Thymus (tissue), 11 donors: ENCODE measurements around the gene ST6GALNAC4. TPM values are rescaled to one million over a fixed set of nuclear protein-coding genes. Genes with fewer than 3 reads are reported as not detected.

ENCODE experiments used
- DNase-seq, 9 donors: peaks; one replicate each; pipeline ENCODE4 v3.0.0-alpha.2; 2013; ENCODE audit warnings: low spot score in 9 of 9, low read depth in 6 of 9, missing footprints in 1 of 9
- H3K27ac ChIP-seq, 2 donors: one replicate each; pipeline ENCODE4 v1.5.1; 2013; ENCODE audit warnings: control low read depth in 1 of 2, low read depth in 1 of 2, low read length in 1 of 2, mild to moderate bottlenecking in 1 of 2, moderate library complexity in 1 of 2
- H3K27me3 ChIP-seq, 2 donors: one replicate each; pipeline ENCODE4 v1.5.1; 2013; ENCODE audit warnings: low read length in 1 of 2; ENCODE audit not compliant: control insufficient read depth in 2 of 2, insufficient read depth in 1 of 2
- H3K36me3 ChIP-seq, 2 donors: one replicate each; pipeline ENCODE4 v1.5.1; 2013; ENCODE audit warnings: low read length in 1 of 2, mild to moderate bottlenecking in 1 of 2, moderate library complexity in 1 of 2; ENCODE audit not compliant: control insufficient read depth in 2 of 2, insufficient read depth in 2 of 2
- H3K4me1 ChIP-seq, 2 donors: one replicate each; pipeline ENCODE4 v1.5.1; 2013; ENCODE audit warnings: low read length in 2 of 2; ENCODE audit not compliant: control insufficient read depth in 2 of 2, insufficient read depth in 2 of 2
- H3K4me3 ChIP-seq, 2 donors: one replicate each; pipeline ENCODE4 v1.5.1; 2013; ENCODE audit warnings: low read length in 2 of 2, control low read depth in 1 of 2, mild to moderate bottlenecking in 1 of 2
- H3K9me3 ChIP-seq, 2 donors: one replicate each; pipeline ENCODE4 v1.5.1; 2013; ENCODE audit warnings: low read length in 1 of 2, mild to moderate bottlenecking in 1 of 2; ENCODE audit not compliant: control insufficient read depth in 2 of 2, insufficient read depth in 1 of 2
- WGBS: extraction: QIAGEN DNeasy Blood & Tissue Kit; methylation state at CpG from one replicate; pipeline ENCODE4 v1.1.7; 2013; 5-methylcytosine and 5-hydroxymethylcytosine counted together
- polyA plus RNA-seq: library from polyadenylated mRNA; stranded (reverse); fragments of 200-250 nt; gene quantifications from one replicate; pipeline ENCODE4 v1.2.3, GENCODE V29; 2013
- total RNA-seq: library from RNA; stranded (reverse); fragments of 120-200 nt; gene quantifications from one replicate; pipeline ENCODE4 v1.2.4, GENCODE V29; 2013
- donor health status: healthy.

ST6GALNAC4 gene
- total and polyA plus RNA-seq, 2 donors: 8.5 to 12.8 TPM

- Histone ChIP-seq H3K9me3 (peaks cover 0 to 1% of the 10 kb centered on the region in 2 donors), H3K27me3 (no peaks in the 10 kb centered on the region), H3K4me3 (no peak overlapping the region), H3K36me3 (no peaks in the 10 kb centered on the region), H3K27ac (no peak overlapping the region), H3K4me1 (peaks cover 10 to 27% of the 10 kb centered on the region in 2 donors)
- no peak for DNase-seq
- 94% methylated on average over 30 of the region's 30 CpGs for WGBS
These were observed 49.2 kb downstream of the ST6GALNAC4 start for GRCh38 chr9:127867356-127868277.

GRCh38 chr9:127866535-127866934 lies 50.3 kb downstream of the ST6GALNAC4 start:
- Histone ChIP-seq H3K27me3 (no peaks in the 10 kb centered on the region), H3K9me3 (peaks cover 0 to 1% of the 10 kb centered on the region in 2 donors), H3K4me3 (no peak overlapping the region), H3K27ac (no peak overlapping the region), H3K4me1 (peaks cover 16 to 38% of the 10 kb centered on the region in 2 donors), H3K36me3 (no peaks in the 10 kb centered on the region)
- no peak for DNase-seq
- 97% methylated on average over 13 of the region's 13 CpGs for WGBS

- H3K36me3 ChIP-seq: no peaks in the 10 kb centered on the region
- H3K27ac ChIP-seq: peak overlapping the region; percentile 11 to 53
- peak in 3 of 9 donors; percentile 32 to 70 (median 40) for DNase-seq
- H3K9me3 ChIP-seq: peaks cover 0 to 1% of the 10 kb centered on the region in 2 donors
- no peaks in the 10 kb centered on the region for H3K27me3 ChIP-seq
- WGBS: 60% methylated on average over 19 of the region's 19 CpGs
- no peak overlapping the region for H3K4me3 ChIP-seq
- peaks cover 16 to 41% of the 10 kb centered on the region in 2 donors for H3K4me1 ChIP-seq
These were observed 51.0 kb downstream of the ST6GALNAC4 start for GRCh38 chr9:127865645-127866464.

GRCh38 chr9:127863191-127863621 lies 53.6 kb downstream of the ST6GALNAC4 start:
- no peak overlapping the region for H3K27ac ChIP-seq
- no peak for DNase-seq
- no peaks in the 10 kb centered on the region for H3K36me3 ChIP-seq
- peaks cover 16 to 41% of the 10 kb centered on the region in 2 donors for H3K4me1 ChIP-seq
- no peak overlapping the region for H3K4me3 ChIP-seq
- no peaks in the 10 kb centered on the region for H3K27me3 ChIP-seq
- 96% methylated on average over 13 of the region's 13 CpGs for WGBS
- peaks cover 0 to 1% of the 10 kb centered on the region in 2 donors for H3K9me3 ChIP-seq

- H3K27ac ChIP-seq: peak overlapping the region; percentile 33 to 36
- H3K36me3 ChIP-seq: no peaks in the 10 kb centered on the region
- H3K9me3 ChIP-seq: peaks cover 0 to 1% of the 10 kb centered on the region in 2 donors
- peak in 4 of 9 donors; percentile 37 to 67 (median 44) for DNase-seq
- no peaks in the 10 kb centered on the region for H3K27me3 ChIP-seq
- H3K4me1 ChIP-seq: peaks cover 16 to 50% of the 10 kb centered on the region in 2 donors
- 36% methylated on average over 29 of the region's 29 CpGs for WGBS
- no peak overlapping the region for H3K4me3 ChIP-seq
These were observed 54.5 kb downstream of the ST6GALNAC4 start for GRCh38 chr9:127862075-127863011.

GRCh38 chr9:127860779-127861178 lies 56.1 kb downstream of the ST6GALNAC4 start:
- Histone ChIP-seq H3K4me3 (no peak overlapping the region), H3K4me1 (peaks cover 14 to 43% of the 10 kb centered on the region in 2 donors), H3K27me3 (no peaks in the 10 kb centered on the region), H3K36me3 (no peaks in the 10 kb centered on the region), H3K27ac (no peak overlapping the region), H3K9me3 (peaks cover 0 to 1% of the 10 kb centered on the region in 2 donors)
- WGBS: 96% methylated on average over 11 of the region's 11 CpGs
- no peak for DNase-seq

- no peak overlapping the region for H3K27ac ChIP-seq
- peaks cover 9 to 37% of the 10 kb centered on the region in 2 donors for H3K4me1 ChIP-seq
- WGBS: 92% methylated on average over 8 of the region's 8 CpGs
- H3K9me3 ChIP-seq: peaks cover 0 to 1% of the 10 kb centered on the region in 2 donors
- no peaks in the 10 kb centered on the region for H3K27me3 ChIP-seq
- DNase-seq: no peak
- H3K36me3 ChIP-seq: no peaks in the 10 kb centered on the region
- H3K4me3 ChIP-seq: no peak overlapping the region
These were observed 56.6 kb downstream of the ST6GALNAC4 start for GRCh38 chr9:127860260-127860659.

GRCh38 chr9:127858041-127858512 lies 58.8 kb downstream of the ST6GALNAC4 start:
- H3K4me1 ChIP-seq: peaks cover 19 to 47% of the 10 kb centered on the region in 2 donors

More at GRCh38 chr9:127858041-127858512, 58.8 kb downstream of the ST6GALNAC4 start:
- 48% methylated on average over 12 of the region's 12 CpGs for WGBS
- H3K4me3 ChIP-seq: no peak overlapping the region
- H3K27me3 ChIP-seq: no peaks in the 10 kb centered on the region
- H3K9me3 ChIP-seq: no peaks in the 10 kb centered on the region
- H3K27ac ChIP-seq: no peak overlapping the region
- no peak for DNase-seq
- H3K36me3 ChIP-seq: no peaks in the 10 kb centered on the region
